Ammon's horn (tissue), 1 donor: ENCODE data around the gene C4orf17.
A peak's percentile ranks its signal among the peaks of the same experiment; 100 is the strongest.

Source experiments
- DNase-seq: peaks from one replicate; pipeline ENCODE4 v3.0.0-alpha.2; 2016; ENCODE audit warnings: low spot score

The C4orf17 gene

DNA sequence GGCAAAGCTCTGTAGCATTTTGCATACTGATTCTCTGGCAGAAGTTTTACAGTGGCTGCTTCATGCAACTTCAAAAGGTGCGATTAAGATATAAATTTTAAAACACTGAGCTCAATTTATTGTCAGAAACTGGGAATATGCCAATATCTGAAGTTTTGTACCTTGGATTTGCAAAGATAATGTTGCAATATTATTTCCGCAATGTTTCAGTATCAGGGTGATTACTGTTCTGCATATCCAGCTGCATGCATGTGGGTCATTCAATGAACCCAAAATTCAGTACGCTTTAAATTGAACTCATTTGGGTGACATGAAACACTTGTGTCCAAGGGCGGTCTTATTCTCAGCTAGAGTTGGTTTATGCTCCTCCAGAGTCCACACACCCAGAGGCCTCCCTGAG, 26.9 kb downstream of the C4orf17 start:
- DNase-seq: no peak

DNA sequence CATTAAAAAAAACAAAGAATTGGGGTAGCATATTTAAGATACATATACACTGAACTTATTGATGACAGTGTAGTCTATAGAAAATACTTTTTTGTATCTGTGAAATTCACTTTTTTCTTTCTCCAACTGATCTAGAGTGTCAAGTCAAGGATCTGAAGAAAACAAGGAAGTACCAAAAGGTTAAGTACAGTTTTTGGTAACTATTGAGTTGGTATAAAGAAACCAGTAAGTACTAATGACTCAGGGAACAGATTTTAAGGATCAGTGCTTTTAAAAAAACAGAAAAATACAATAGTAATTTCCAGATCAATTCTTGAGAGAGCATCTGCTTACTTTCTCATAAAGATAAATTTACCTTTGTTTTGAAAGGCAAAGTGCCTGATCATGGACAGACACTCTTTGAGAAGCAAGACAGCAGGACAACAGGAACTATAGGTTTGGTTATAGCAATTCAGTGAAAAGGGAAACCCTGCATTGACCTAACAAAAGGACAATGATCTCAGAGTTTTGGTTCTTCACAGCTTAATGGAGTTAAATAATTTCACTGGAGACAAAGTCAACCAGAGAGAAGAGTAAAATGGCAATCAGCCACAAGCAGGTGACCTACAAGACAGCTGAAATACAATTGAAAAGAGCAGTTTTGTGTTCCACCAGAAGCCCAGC, 29.6 kb downstream of the C4orf17 start:
- DNase-seq: no peak

DNA sequence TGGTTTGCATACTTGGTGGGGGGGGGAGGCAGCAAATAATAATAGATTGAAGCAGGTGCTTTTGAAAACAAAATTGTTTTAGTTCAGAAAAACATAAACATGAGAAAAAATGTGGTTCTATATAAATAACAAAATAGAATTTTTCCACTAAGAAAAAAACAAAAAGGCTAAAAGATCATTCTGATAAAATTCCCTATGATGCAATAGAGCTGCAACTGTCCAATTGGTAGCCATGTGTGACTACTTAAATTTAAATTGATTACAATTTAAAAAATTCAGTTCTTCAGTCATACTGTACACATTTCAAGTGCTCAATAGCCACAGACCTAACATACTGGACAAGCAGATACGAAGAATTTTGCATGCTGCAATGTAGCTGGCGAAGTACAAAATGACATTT, 42.1 kb downstream of the C4orf17 start:
- DNase-seq: no peak

DNA sequence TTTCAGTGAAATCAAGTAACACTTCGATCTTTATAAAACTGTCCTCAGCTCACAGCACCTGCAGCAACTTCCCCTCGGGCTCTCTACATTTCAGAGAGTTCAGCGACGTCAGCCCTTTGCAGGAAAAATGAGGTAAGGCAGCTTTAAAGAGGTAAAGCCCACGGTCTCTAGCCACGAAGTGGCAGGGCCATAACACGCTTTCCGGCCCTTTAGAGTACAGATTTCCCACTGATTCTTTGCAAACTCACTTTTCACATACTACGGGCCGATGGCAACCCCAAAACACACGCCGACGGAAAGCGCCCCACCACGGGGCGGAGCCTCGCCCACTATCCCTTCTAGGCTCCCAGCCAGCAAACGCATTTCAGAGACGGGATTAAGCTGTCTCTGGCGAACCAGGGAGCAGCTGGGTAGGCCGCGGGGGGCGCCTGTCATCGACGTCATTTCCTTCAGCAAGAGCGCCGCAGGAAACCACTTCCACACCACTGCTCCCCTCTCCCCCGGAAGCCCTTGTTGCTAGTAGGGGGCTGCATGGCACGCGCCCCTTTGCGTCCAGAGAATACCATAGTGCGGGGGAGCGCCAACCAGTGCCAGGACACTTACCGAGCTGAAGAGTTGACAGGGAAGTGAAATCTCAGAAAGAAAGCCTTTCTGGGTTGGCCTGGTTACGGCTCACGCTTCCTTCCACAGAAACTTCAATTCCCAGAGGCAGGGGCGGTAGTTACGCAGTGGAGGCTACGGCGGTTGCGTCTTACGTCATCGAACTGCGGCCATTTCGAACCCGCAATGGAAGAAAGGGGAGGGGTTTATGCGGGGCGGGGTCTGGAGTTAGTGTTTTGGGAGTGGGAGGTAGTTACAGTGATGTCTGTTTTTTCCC, 52.7 kb downstream of the C4orf17 start, which contains the start of gene TRMT10A:
TSS of gene TRMT10A (minus strand) at position 730 of the 877 bp plus-strand sequence. CDS start 4,701 bp downstream, outside the sequence.
- DNase-seq: peak; percentile 98

DNA sequence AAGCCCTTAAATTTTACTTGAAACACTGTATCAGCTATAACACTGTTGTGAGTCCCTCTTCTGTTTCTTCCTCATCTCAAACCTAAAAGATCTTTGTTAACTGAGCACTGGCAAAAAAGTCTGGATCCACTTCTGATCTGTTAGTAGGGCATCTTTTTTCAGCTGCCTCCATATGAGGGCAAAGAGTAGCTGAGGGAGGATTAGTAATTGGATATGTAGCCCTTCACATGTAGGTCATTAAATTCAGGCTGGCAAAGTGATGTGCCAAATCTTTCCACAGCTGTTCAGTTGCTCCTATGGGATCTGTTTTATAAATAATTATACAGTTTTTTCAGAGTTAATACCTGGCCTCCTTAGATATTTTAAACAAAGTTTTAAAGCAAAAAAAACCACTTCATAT, 54.1 kb downstream of the C4orf17 start:
- no peak for DNase-seq

DNA sequence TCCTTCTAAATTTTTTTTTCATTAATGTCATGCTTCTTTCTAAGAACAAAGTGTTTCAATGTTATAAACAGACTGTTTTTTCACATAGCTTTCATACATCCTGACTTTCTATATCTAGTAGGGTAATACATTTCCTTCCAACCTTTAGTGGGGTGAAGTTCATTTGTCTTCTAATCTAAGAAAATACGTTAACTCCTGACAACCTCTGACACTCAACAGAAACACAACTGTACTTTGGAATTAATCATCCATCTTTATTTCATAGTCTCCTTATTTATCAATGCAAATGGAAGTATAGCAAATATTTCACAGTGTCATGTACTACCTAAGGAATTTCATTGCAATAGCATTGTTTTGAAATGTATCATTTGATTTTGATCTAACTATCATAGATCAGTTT, 61.1 kb downstream of the C4orf17 start:
- DNase-seq: no peak

DNA sequence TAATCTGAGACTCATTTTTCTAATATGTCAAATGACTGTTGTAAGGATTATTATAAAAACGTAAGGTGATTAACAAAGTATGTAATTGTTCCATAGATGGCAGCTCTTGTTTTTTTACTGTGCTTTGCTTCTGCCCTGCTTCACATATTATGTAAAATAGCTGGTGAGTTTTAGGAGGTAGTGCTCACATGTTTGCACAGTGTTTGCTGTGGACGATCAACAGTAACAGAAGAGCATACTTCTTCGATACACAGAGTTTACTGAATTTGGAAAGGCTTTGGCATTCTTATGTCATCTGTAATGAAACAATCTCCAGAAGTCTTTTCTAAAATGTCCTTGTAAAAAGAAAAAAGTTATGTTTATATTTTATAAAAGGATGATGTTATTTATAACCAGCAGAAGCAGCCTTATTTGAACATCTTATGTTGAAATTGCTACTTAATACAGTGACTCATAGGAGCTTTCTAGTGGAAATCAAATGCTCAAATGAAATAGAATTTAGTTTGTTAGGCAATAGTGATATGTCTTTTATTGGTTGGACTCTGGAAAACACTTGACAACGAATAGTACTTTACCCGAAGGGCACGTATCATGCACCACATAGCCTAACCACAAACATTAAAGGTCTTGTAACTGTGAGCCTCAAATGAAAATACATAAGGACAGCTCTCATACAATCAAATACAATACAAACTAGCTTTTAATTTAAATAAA, 61.9 kb downstream of the C4orf17 start:
- DNase-seq: no peak

DNA sequence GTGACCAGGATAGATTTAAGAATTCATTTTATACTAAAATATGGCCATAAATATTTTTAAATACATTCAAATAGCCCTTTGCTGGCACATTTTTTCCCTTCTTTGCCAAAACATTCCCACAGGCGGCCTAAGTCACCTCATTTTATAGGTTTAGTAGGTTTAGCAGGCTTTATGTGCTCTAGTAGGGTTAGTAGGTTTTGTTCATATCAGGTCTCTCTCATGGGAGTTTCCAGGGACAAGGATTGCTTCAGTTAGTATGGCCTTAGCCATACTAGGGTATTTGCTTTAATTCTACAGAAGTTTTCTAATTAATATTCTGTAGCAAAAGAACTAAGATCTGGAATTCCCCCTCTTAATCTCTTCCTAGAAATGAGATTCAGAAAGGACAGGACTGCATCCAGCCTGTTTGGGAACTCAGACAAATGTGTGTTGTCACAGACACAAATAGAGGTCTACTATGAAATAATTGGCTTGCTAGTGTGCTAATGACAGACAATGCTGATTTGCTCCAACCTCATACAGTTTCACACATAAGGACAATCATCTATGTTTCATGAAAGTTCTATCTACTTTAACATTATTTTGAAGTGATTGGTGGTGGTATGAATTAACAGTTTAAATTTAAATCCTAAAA, 63.0 kb downstream of the C4orf17 start:
- no peak for DNase-seq

DNA sequence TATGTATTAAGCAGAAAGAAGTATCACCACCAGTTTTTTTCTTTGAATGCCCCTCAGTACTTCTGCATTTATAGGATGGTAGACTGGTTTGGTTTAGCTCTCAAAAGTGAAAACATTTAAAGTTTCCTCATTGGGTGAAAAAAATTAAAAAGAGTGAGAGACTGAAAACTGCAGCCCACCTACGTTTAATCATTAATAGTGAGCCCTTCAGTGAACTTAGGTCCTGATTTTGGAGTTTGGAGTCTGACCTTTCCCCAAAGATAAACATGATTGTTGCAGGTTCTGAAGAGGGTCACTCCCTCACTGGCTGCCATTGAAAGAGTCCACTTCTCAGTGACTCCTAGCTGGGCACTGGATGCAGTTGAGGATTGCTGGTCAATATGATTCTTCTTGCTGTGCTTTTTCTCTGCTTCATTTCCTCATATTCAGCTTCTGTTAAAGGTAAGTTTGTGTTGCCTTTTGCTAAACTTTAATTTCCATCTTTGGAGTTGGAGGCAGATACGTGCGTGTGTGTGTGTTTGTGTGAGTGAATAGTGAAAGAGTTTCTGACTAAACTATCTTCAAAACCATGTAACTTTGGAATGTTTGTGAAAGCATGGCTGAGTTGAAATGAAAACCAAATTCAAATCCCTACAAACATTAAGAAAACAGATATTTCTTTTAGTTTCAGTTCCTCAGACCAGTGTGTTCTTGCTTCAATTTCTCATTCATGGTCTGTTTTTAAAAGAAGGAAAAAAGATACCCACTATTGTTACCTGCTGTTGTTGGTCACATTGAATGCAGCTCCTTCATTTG, 63.9 kb downstream of the C4orf17 start, which contains the start of gene MTTP:
TSS of gene MTTP (plus strand) at position 295 of the 795 bp plus-strand sequence. CDS start at position 381, 86 bp downstream.
- DNase-seq: no peak

GRCh38 chr4:99578714-99579113, 67.9 kb downstream of the C4orf17 start:
- DNase-seq: no peak

GRCh38 chr4:99585516-99585915, 74.7 kb downstream of the C4orf17 start:
- no peak for DNase-seq

GRCh38 chr4:99586322-99586721, 75.5 kb downstream of the C4orf17 start:
- DNase-seq: no peak

- no peak for DNase-seq
Measured at GRCh38 chr4:99586797-99587196, 76.0 kb downstream of the C4orf17 start.

GRCh38 chr4:99587309-99587708, 76.5 kb downstream of the C4orf17 start:
- no peak for DNase-seq

GRCh38 chr4:99587803-99588202, 77.0 kb downstream of the C4orf17 start:
- no peak for DNase-seq

DNA sequence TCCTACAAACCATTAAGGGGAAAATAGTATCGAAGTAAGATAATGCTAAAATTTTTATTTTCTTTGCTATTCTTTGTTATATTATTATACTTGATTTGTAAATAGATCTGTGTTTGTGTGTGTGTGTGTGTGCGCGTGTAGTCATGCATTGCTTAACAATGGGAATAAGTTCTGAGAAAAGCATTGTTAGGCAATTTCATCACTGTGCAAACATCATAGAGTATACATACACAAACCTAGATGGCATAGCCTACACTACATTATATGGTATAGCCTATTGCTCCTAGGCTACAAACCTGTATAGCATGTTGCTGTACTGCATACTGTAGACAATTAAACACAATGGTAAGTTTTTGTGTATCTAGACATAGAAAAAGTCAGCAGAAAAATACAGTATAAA, 80.9 kb downstream of the C4orf17 start:
- no peak for DNase-seq
